Naive thymus-derived CD4-positive, alpha-beta T cell (primary cell): ENCODE data around the gene LIPH. TPM values are rescaled to one million over a fixed set of nuclear protein-coding genes. Genes with fewer than 3 reads are reported as not detected.
"Not testable (repeated sequence)": the region's sequence is repeated elsewhere in the genome, so short reads cannot be mapped to it uniquely, and the experiment has no call there.

Source experiments
- ATAC-seq: fragments of 150-1000 bp; cut with Tn5 transposase; 2 replicates; pipeline ENCODE4 v1.10.0; 2021; ENCODE audit warnings: mild to moderate bottlenecking, moderate library complexity
- CTCF ChIA-PET: fragments of 350-600 bp; sonication (Branson Sonifier 250); formaldehyde crosslinking; loops from one replicate; lab custom pipeline; 2021; ENCODE audit warnings: antibody characterized with exemption; lab: Charles Lee
- POLR2A ChIA-PET: fragments of 350-600 bp; sonication (Branson Sonifier 250); formaldehyde crosslinking; loops from one replicate; lab custom pipeline; 2021; ENCODE audit warnings: antibody characterized with exemption, inconsistent platforms; lab: Charles Lee
- DNase-seq, 9 donors: peaks; one replicate each; pipeline versions ENCODE4 v3.0.0 to v3.0.0-alpha.2; 2020 to 2022; ENCODE audit warnings: mixed read lengths in 1 of 9
- H3K27ac ChIP-seq: one replicate; pipeline ENCODE4 v1.7.0; 2013; ENCODE audit warnings: mild to moderate bottlenecking, low read depth, low read length, moderate library complexity
- H3K27me3 ChIP-seq, 2 donors: one replicate each; pipeline ENCODE4 v1.7.0; 2013; ENCODE audit warnings: low read length in 2 of 2, mild to moderate bottlenecking in 2 of 2, moderate library complexity in 2 of 2; ENCODE audit not compliant: control insufficient read depth in 2 of 2, insufficient read depth in 2 of 2
- H3K36me3 ChIP-seq, 3 experiments: 1 replicate in 2 of 3; 2 replicates in 1 of 3; pipeline ENCODE4 v1.7.0; 2013; ENCODE audit warnings: low read length in 3 of 3, mild to moderate bottlenecking in 3 of 3, moderate library complexity in 1 of 3; ENCODE audit not compliant: insufficient read depth in 3 of 3, control insufficient read depth in 2 of 3
- H3K4me1 ChIP-seq, 2 donors: one replicate each; pipeline ENCODE4 v1.7.0; 2013; ENCODE audit warnings: low read length in 2 of 2, mild to moderate bottlenecking in 2 of 2, moderate library complexity in 1 of 2; ENCODE audit not compliant: control insufficient read depth in 2 of 2, insufficient read depth in 2 of 2
- H3K4me3 ChIP-seq: 2 replicates; pipeline ENCODE4 v1.7.0; 2013; ENCODE audit warnings: mild to moderate bottlenecking, low read length
- H3K9me3 ChIP-seq, 3 experiments: 1 replicate in 2 of 3; 2 replicates in 1 of 3; pipeline ENCODE4 v1.7.0; 2013; ENCODE audit warnings: low read length in 3 of 3; ENCODE audit not compliant: control insufficient read depth in 2 of 3
- H3K27ac Mint-ChIP-seq, 9 donors: one replicate each; pipeline ENCODE4 v1.8.0; 2020 to 2022; ENCODE audit warnings: mixed read lengths in 9 of 9, mild to moderate bottlenecking in 8 of 9, moderate library complexity in 5 of 9, inconsistent platforms in 2 of 9
- H3K27me3 Mint-ChIP-seq, 5 donors: one replicate each; pipeline ENCODE4 v1.8.0; 2021 to 2022; ENCODE audit warnings: mixed read lengths in 5 of 5, mild to moderate bottlenecking in 1 of 5
- H3K36me3 Mint-ChIP-seq, 5 donors: one replicate each; pipeline ENCODE4 v1.8.0; 2020 to 2022; ENCODE audit warnings: mixed read lengths in 5 of 5, mild to moderate bottlenecking in 3 of 5, inconsistent platforms in 1 of 5
- H3K4me1 Mint-ChIP-seq, 7 donors: one replicate each; pipeline ENCODE4 v1.8.0; 2020 to 2022; ENCODE audit warnings: mixed read lengths in 7 of 7, mild to moderate bottlenecking in 3 of 7, inconsistent platforms in 1 of 7
- H3K4me3 Mint-ChIP-seq, 10 donors: one replicate each; pipeline ENCODE4 v1.8.0; 2020 to 2022; ENCODE audit warnings: mild to moderate bottlenecking in 10 of 10, mixed read lengths in 10 of 10, moderate library complexity in 6 of 10, inconsistent platforms in 2 of 10
- H3K9me3 Mint-ChIP-seq, 11 donors: one replicate each; pipeline ENCODE4 v1.8.0; 2020 to 2022; ENCODE audit warnings: mixed read lengths in 11 of 11, mild to moderate bottlenecking in 4 of 11, inconsistent platforms in 1 of 11, moderate library complexity in 1 of 11
- intact Hi-C, 2 donors: fragments of 100-400 bp; cut with micrococcal nuclease; formaldehyde crosslinking; loops; one replicate each; pipeline ENCODE4 v1.15.1; 2023
- polyA plus RNA-seq, 2 donors: library from polyadenylated mRNA; unstranded; fragments of 300-500 nt; fragmentation: Illumina TruSeq; gene quantifications; one replicate each; pipeline ENCODE4 v1.2.3, GENCODE V29; 2021
- total RNA-seq, 6 experiments: library from RNA in 5 of 6; stranded (reverse) in 5 of 6; gene quantifications; 1 replicate in 5 of 6; 2 replicates in 1 of 6; pipeline ENCODE4 v1.2.3 and lab custom pipeline; 2021 to 2026

Gene LIPH
- total and polyA plus RNA-seq, 7 experiments from 2014 or later, result not detected

DNA sequence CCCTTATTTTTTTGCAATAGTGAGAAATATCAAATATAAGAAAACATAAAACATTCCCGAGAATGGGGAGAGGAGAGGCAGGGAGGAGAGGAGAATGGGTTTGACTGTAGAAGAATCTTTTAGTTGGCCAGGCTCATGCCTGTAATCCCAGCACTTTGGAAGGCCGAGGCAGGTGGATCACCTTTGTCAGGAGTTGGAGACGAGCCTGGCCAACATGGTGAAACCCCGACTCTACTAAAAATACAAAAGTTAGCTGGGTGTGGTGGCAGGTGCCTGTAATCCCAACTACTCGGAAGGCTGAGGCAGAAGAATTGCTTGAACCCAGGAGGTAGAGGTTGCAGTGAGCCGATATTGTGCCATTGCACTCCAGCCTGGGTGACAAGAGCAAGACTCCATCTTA, 4.3 kb upstream of the LIPH start:
- DNase-seq, H3K4me3 Mint-ChIP-seq, H3K36me3 ChIP-seq, H3K27ac Mint-ChIP-seq, intact Hi-C loops, H3K36me3 Mint-ChIP-seq, H3K9me3 Mint-ChIP-seq, H3K27me3 ChIP-seq, H3K4me3 ChIP-seq, CTCF ChIA-PET, H3K4me1 ChIP-seq, H3K27ac ChIP-seq, POLR2A ChIA-PET, H3K27me3 Mint-ChIP-seq, H3K9me3 ChIP-seq, ATAC-seq: not testable (repeated sequence)
- peaks cover 7 to 25% (median 17%) of the 10 kb centered on the region in 7 donors for H3K4me1 Mint-ChIP-seq

DNA sequence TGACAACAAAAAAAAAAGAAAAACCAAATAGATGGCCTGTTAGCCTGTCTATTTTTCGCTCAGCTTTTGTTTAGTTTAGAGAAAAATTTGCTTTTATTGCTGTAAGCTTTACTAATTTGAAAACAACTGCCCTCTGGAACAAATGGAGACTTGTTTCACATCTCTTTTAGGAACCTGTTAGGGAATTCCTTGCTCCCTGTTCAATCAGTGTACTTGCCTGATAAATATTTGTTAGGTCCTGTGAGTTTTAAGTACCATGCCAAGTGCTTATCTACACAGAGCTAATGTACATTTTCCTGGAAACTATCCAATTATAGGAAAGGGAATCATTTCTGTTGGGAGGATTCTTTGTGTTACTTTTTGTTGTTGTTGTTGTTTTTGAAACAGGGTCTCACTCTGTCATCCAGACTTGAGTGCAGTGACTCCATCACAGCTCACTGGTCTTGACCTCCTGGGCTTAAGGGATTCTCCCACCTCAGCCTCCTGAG, 3.5 kb upstream of the LIPH start:
- Mint-ChIP-seq H3K4me3 (no peak overlapping the region), H3K36me3 (no peaks in the 10 kb centered on the region), H3K27me3 (peaks cover 0 to 5% (median 2%) of the 10 kb centered on the region in 5 donors), H3K4me1 (peaks cover 6 to 18% (median 14%) of the 10 kb centered on the region in 7 donors), H3K27ac (no peak overlapping the region), H3K9me3 (no peaks in the 10 kb centered on the region)
- DNase-seq, result no peak
- H3K4me3 ChIP-seq, result no peak overlapping the region
- H3K4me1 ChIP-seq, result no peaks in the 10 kb centered on the region
- POLR2A ChIA-PET, result no interaction called here
- ATAC-seq, result no peak
- CTCF ChIA-PET, result no interaction called here
- no peaks in the 10 kb centered on the region for H3K9me3 ChIP-seq
- H3K36me3 ChIP-seq, result no peaks in the 10 kb centered on the region
- no peaks in the 10 kb centered on the region for H3K27me3 ChIP-seq
- H3K27ac ChIP-seq, result no peak overlapping the region
- intact Hi-C loops, result no loop called here

DNA sequence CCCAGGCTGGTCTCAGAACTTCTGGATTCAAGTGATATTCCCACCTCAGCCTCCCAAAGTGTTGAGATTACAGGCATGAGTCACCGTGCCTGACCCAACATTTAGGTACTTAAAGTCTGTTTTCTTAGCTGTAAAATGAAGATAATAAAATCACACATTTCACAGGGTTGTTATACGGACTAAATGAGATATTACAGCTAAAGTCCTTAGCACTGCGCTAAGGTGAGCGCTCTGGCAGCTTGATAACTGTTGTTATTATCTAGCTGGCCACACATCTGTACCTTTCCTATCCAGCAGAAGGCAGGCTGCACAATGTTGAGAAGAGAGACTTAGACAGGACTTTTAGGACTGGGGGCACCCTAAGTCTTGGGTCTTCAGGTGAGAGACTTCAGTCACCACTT, 2.7 kb upstream of the LIPH start:
- Histone ChIP-seq H3K4me3 (no peak overlapping the region), H3K27ac (no peak overlapping the region), H3K4me1 (no peaks in the 10 kb centered on the region), H3K9me3 (no peaks in the 10 kb centered on the region), H3K27me3 (no peaks in the 10 kb centered on the region), H3K36me3 (no peaks in the 10 kb centered on the region)
- DNase-seq (no peak), ATAC-seq (no peak)
- ChIA-PET POLR2A (no interaction called here), CTCF (interaction anchor here (0.6 kb wide), 1 partner anchor 19 kb away, joined by 3 read pairs; no protein-coding TSS in a partner anchor)
- Mint-ChIP-seq H3K4me1 (peaks cover 6 to 17% (median 12%) of the 10 kb centered on the region in 7 donors), H3K9me3 (no peaks in the 10 kb centered on the region), H3K4me3 (no peak overlapping the region), H3K27me3 (peaks cover 0 to 5% (median 2%) of the 10 kb centered on the region in 5 donors), H3K27ac (no peak overlapping the region), H3K36me3 (no peaks in the 10 kb centered on the region)
- intact Hi-C loops, result no loop called here

DNA sequence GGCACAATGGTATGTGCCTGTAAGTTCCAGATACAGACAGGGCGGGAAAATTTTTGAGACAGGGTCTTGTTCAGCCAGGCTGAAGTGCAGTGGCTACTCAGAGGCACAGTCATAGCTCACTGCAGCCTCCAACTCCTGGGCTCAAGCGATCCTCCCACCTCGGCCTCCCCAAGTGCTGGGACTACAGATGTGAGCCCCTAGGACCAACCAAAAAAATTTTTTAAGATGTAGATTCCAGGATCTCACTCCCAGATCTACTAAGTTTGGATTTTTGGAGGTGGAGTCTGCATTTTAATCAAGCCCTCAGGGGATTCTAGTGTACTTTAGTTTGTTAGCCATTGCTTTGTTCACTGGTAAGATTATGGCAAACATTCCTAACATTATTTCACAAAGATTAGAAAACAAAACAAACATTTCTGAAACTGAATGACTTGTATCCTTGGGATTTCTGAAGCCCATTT, 2.7 kb downstream of the LIPH start:
- Mint-ChIP-seq H3K36me3 (no peaks in the 10 kb centered on the region), H3K4me3 (no peak overlapping the region)
- POLR2A ChIA-PET, result no interaction called here

DNA sequence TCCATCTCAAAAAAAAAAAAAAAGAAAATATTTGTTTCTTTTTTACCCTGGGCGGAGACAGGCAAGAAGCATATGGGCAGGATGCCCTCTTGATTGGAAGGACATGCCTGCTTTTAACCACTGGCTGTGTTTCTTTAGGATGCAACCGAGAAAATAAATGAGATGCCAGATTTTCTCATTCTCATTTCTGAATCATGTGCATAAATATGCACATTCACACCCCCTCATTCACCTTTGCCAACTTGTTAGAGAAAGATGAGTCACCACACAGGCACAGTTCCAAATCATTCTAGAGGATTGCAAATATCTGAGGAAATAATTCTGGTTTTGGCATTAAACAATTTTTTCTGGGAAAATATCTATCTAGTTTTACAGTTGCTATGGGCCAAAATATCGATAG, 3.3 kb downstream of the LIPH start:
- POLR2A ChIA-PET, result no interaction called here
- ATAC-seq, result no peak

More for the DNA sequence above, 2.7 kb downstream of the LIPH start:
- no peaks in the 10 kb centered on the region for H3K9me3 Mint-ChIP-seq
- DNase-seq (no peak), ATAC-seq (no peak)
- intact Hi-C loops, result no loop called here
- CTCF ChIA-PET, result no interaction called here
- H3K4me1 Mint-ChIP-seq, result peaks cover 0 to 8% (median 0%) of the 10 kb centered on the region in 7 donors
- H3K36me3 ChIP-seq, result no peaks in the 10 kb centered on the region
- no peak overlapping the region for H3K27ac Mint-ChIP-seq
- H3K9me3 ChIP-seq, result no peaks in the 10 kb centered on the region
- no peaks in the 10 kb centered on the region for H3K27me3 ChIP-seq
- no peak overlapping the region for H3K27ac ChIP-seq
- no peaks in the 10 kb centered on the region for H3K27me3 Mint-ChIP-seq
- no peaks in the 10 kb centered on the region for H3K4me1 ChIP-seq
- H3K4me3 ChIP-seq, result no peak overlapping the region

DNA sequence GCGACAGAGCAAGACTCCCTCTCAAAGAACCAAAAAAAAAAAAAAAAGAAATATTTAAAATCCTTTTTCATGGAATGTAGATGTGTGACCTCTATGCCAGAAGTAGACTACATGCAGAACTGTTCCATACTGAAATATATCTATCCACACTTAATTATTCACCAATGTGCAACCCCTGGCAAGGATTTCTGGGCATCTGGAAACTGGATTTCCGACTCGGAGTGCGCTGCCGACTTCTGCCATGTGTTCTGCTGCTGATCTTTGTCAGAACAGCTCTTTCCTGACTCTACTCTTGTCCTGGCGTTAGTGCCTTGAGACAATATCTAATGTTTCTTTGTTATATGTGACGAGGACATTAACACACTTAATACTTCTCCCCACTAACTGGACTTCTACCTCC, 11.7 kb downstream of the LIPH start:
- no peak overlapping the region for H3K4me3 ChIP-seq
- POLR2A ChIA-PET, result no interaction called here
- peaks cover 0 to 5% (median 0%) of the 10 kb centered on the region in 11 donors for H3K9me3 Mint-ChIP-seq
- no peak overlapping the region for H3K27ac Mint-ChIP-seq
- H3K4me3 Mint-ChIP-seq, result no peak overlapping the region
- no peak overlapping the region for H3K27ac ChIP-seq
- H3K4me1 Mint-ChIP-seq, result peaks cover 5 to 16% (median 7%) of the 10 kb centered on the region in 7 donors
- peaks cover 0 to 10% (median 3%) of the 10 kb centered on the region in 5 donors for H3K27me3 Mint-ChIP-seq
- CTCF ChIA-PET, result no interaction called here
- intact Hi-C loops, result no loop called here
- ATAC-seq, result no peak
- H3K27me3 ChIP-seq, result no peaks in the 10 kb centered on the region
- no peaks in the 10 kb centered on the region for H3K36me3 ChIP-seq
- peaks cover 0 to 5% (median 0%) of the 10 kb centered on the region in 5 donors for H3K36me3 Mint-ChIP-seq
- H3K4me1 ChIP-seq, result no peaks in the 10 kb centered on the region
- H3K9me3 ChIP-seq, result no peaks in the 10 kb centered on the region
- no peak for DNase-seq

More for the DNA sequence above, 3.3 kb downstream of the LIPH start:
- intact Hi-C loops, result no loop called here
- Mint-ChIP-seq H3K27me3 (no peaks in the 10 kb centered on the region), H3K9me3 (no peaks in the 10 kb centered on the region), H3K4me1 (peaks cover 0 to 8% (median 0%) of the 10 kb centered on the region in 7 donors), H3K27ac (no peak overlapping the region), H3K36me3 (no peaks in the 10 kb centered on the region), H3K4me3 (no peak overlapping the region)
- H3K27ac ChIP-seq, result no peak overlapping the region
- no peaks in the 10 kb centered on the region for H3K36me3 ChIP-seq
- DNase-seq, result no peak
- H3K9me3 ChIP-seq, result no peaks in the 10 kb centered on the region
- H3K4me1 ChIP-seq, result no peaks in the 10 kb centered on the region
- H3K4me3 ChIP-seq, result no peak overlapping the region
- CTCF ChIA-PET, result no interaction called here
- H3K27me3 ChIP-seq, result no peaks in the 10 kb centered on the region

DNA sequence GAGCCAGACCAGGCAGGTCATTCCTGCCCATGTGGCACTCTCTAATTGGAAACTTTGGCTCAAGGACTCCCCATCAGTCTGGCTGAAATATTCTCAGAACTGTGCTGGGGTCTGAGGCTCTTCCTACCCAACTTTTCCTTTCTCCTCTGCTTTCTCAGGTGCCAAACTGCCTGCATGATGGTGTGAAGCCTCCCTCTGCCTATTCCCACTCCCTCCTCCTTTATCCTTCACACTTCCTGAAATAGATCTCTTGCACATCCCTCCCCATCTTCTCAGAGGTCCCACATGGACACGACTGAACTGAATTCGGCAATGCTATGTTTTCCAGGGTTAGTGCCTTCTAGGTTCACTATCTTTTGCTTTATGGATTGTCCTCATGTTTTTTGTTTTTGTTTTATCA, 12.5 kb downstream of the LIPH start:
- Mint-ChIP-seq H3K9me3 (peaks cover 0 to 5% (median 0%) of the 10 kb centered on the region in 11 donors), H3K27me3 (peaks cover 0 to 10% (median 3%) of the 10 kb centered on the region in 5 donors), H3K27ac (no peak overlapping the region), H3K4me3 (no peak overlapping the region), H3K4me1 (peaks cover 5 to 16% (median 7%) of the 10 kb centered on the region in 7 donors), H3K36me3 (peaks cover 0 to 5% (median 0%) of the 10 kb centered on the region in 5 donors)
- Histone ChIP-seq H3K27me3 (no peaks in the 10 kb centered on the region), H3K4me3 (no peak overlapping the region), H3K36me3 (no peaks in the 10 kb centered on the region), H3K4me1 (no peaks in the 10 kb centered on the region), H3K9me3 (no peaks in the 10 kb centered on the region), H3K27ac (no peak overlapping the region)
- no peak for ATAC-seq
- CTCF ChIA-PET, result no interaction called here
- POLR2A ChIA-PET, result no interaction called here
- DNase-seq, result no peak
- intact Hi-C loops, result no loop called here
